GM12874 (cell line): ENCODE measurements around the gene PCDH15.

ENCODE experiments used
- CTCF ChIP-seq: IDR thresholded peaks from 2 replicates; pipeline ENCODE4 v1.5.1; 2011; ENCODE audit warnings: low read depth, mild to moderate bottlenecking, control low read depth, low read length, moderate library complexity; ENCODE audit not compliant: insufficient read depth

The PCDH15 gene

GRCh38 chr10:53904506-53905241, 896.4 kb downstream of the PCDH15 start:
- no peak for TF ChIP-seq CTCF

DNA sequence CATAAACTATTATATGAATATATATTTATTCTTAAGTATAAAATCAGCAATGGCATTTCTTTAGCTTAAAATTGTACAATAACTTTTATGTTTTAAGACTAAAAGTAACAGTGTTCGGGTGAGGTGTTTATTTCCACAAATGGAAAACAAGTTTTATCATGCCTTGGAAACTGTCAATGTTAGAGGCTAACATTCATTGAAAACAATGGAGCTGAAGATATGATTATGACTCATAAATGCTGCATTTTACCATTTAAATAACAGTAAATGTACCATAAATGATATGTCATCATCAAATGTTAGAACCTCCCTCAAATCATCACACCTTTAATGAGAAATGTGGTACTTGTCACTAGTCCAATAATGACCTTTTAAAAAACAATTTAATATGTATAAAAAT, 897.3 kb downstream of the PCDH15 start:
- TF ChIP-seq CTCF = no peak

GRCh38 chr10:53899463-53900160, 901.4 kb downstream of the PCDH15 start:
- no peak for TF ChIP-seq CTCF

DNA sequence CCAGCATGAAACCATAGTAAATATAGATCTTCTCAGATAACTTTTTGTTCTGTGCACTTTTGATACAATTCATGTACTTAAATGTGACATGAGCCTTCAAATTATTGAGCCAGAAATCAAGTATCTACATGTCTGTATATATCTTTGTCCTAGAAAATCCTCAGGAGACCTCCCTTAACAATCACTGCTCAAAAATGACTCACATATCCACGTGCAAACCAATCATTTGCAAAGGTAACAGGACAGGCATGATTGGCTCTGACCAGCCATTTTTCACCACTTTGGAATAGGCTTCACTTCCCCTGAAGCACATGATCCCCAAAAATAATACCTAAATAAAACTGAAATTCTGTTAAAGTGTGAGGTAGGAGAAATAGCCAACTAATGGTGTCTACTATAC, 902.5 kb downstream of the PCDH15 start:
- no peak for TF ChIP-seq CTCF

DNA sequence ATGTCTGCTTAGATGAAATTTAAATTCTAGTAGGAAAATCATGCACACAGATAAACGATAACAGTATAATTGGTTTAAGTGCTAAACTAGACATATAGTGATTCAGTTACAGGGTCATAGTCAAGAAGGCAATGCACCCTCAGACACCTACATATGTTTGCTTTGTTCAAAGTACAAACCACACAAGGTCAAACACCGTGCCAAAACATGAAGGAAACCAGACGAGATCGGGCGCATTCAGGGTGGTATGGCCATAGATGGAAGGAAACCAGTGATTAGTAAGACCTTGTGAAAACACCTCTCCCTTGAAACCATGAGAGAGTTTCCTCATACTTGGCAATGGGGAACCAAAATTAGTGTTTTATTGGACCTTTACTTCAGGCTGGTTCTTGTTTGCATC, 906.9 kb downstream of the PCDH15 start:
- no peak for TF ChIP-seq CTCF

- TF ChIP-seq CTCF = no peak
These were observed 908.0 kb downstream of the PCDH15 start for GRCh38 chr10:53893061-53893460.

DNA sequence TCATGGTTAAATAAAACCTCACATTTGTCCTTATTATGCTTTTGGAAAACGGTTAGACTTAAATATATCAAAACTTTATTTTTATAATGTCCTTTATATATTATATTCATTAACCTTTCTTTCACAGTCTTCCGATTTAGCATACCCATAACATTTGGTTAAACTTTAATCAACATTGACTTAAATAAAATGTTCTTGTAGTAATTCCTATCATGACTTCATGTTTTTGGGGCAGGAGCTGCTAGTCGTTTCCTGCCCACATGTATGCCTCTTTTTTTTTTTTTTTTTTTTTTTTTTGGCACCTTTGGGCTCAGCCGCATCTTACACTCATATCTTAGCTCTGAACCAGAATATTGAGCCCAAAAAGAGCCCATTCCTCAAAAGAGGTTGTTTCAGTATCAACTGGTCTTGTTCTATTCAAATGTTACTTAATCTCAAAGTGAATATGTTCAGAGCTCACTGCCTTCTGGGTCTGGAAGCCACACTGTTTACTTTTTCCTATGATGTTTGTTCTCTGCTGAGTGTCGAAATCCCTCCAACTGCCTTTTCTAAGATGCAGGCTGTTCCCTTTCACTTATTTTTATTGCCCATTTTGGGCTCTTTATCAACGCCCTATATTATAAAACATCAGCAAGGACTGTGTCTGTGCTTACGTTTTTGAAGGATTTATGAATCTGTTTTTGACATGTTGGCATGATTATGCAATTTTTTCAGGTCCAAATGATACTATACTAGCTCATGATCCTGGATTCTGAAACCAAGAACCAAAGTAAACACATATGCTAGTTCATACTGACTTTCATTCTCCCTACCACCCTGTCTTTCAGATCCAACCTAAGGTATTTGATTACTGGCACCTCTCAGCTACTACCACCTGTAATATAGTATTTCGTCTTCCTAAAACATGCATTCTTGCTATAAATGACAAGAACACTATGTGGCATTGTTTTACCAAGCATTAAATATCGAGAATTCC, 914.4 kb downstream of the PCDH15 start:
- no peak for TF ChIP-seq CTCF
